K562 (cell line): ENCODE results near the gene ABHD3. TPM values are rescaled to one million over a fixed set of nuclear protein-coding genes. Genes with fewer than 3 reads are reported as not detected.

Experiments
- ELF2 ChIP-seq: fragments of 250-450 bp; sonication (Bioruptor Pico); IDR thresholded peaks from 2 replicates; pipeline ENCODE4 v1.5.0; 2021; ENCODE audit warnings: mild to moderate bottlenecking
- HDAC1 ChIP-seq, 2 experiments: fragments of 450-650 bp; IDR thresholded peaks; 2 replicates each; pipeline ENCODE4 v1.6.1; 2016 to 2017; ENCODE audit warnings: inconsistent platforms in 1 of 2, mild to moderate bottlenecking in 1 of 2, moderate library complexity in 1 of 2
- HDAC3 ChIP-seq: fragments of 450-650 bp; IDR thresholded peaks from 2 replicates; pipeline ENCODE4 v1.6.1; 2018; ENCODE audit warnings: borderline replicate concordance, mild to moderate bottlenecking, moderate library complexity; ENCODE audit not compliant: partially characterized antibody
- NFATC3 ChIP-seq: fragments of 450-650 bp; IDR thresholded peaks from 2 replicates; pipeline ENCODE4 v1.6.1; 2017; ENCODE audit warnings: mild to moderate bottlenecking
- PHF8 ChIP-seq: fragments of 200-600 bp; sonication (generic); IDR thresholded peaks from 2 replicates; pipeline ENCODE4 v1.6.1; 2012; ENCODE audit warnings: mixed run types, mild to moderate bottlenecking, inconsistent platforms, low read length, moderate library complexity, borderline replicate concordance
- PHTF2 ChIP-seq: fragments of 250-450 bp; sonication (Bioruptor Pico); IDR thresholded peaks from 2 replicates; pipeline ENCODE4 v1.5.0; 2021; ENCODE audit warnings: mild to moderate bottlenecking
- RCOR1 ChIP-seq, 2 experiments: IDR thresholded peaks; 2 replicates each; pipeline ENCODE4 v1.6.1; 2012; ENCODE audit warnings: low read depth in 2 of 2, low read length in 2 of 2, borderline replicate concordance in 1 of 2, improper control_type of control experiment in 1 of 2
- TBP ChIP-seq: optimal IDR thresholded peaks from 2 replicates; pipeline ENCODE3; 2011; ENCODE audit warnings: low read depth, low read length, improper control_type of control experiment
- ZNF436 ChIP-seq: fragments of 250-450, 450-650 bp; sonication (Bioruptor Pico); formaldehyde crosslinking; IDR thresholded peaks from 2 replicates; pipeline ENCODE4 v1.7.0; 2020; ENCODE audit warnings: mild to moderate bottlenecking
- polyA plus RNA-seq, 8 experiments: library from polyadenylated mRNA; depleted of rRNA in 4 of 8; stranded (reverse) in 5 of 8; unstranded in 3 of 8; fragments of >200 nt; fragmentation: Nextera tagmentation in 2 of 8; fragmentation: Illumina TruSeq in 1 of 8; extraction: Ambion mirVana in 2 of 8; extraction: Trizol in 1 of 8; gene quantifications; 2 replicates each; pipeline versions ENCODE4 v1.2.1 to v1.2.3, GENCODE V29; 2011 to 2014; ENCODE audit warnings: inconsistent platforms in 1 of 8, missing spikeins in 1 of 8
- total RNA-seq, 7 experiments: library from RNA; depleted of rRNA in 6 of 7; stranded (reverse); fragments of >200 nt in 6 of 7; fragmentation: Illumina TruSeq in 2 of 7; extraction: Trizol in 2 of 7; gene quantifications; 2 replicates each; pipeline versions ENCODE4 v1.2.1 to v1.2.3, GENCODE V29; 2011 to 2021; ENCODE audit warnings: low replicate concordance in 1 of 7
- TF ChIP-seq, protein P1 (sequence below), 2 experiments: fragments of 450-650 bp in 1 of 2; sonication (generic) in 1 of 2; formaldehyde crosslinking in 1 of 2; IDR thresholded peaks; 2 replicates each; pipeline versions ENCODE4 v1.7.1 to v1.9.0; 2016 to 2022; ENCODE audit warnings: inconsistent platforms in 1 of 2, mild to moderate bottlenecking in 1 of 2, missing genetic modification reagents in 1 of 2
- TF ChIP-seq, protein P2 (sequence below): sonication (generic); formaldehyde crosslinking; IDR thresholded peaks from 2 replicates; pipeline ENCODE4 v1.8.0; 2023; ENCODE audit warnings: mild to moderate bottlenecking, missing genetic modification reagents

Gene ABHD3
- total and polyA plus RNA-seq, 9 of the 15 experiments (the other 6 are each of a cell fraction or from before 2014, with no cell fraction given) = 6.3 to 38.8 (median 19.4) TPM

DNA sequence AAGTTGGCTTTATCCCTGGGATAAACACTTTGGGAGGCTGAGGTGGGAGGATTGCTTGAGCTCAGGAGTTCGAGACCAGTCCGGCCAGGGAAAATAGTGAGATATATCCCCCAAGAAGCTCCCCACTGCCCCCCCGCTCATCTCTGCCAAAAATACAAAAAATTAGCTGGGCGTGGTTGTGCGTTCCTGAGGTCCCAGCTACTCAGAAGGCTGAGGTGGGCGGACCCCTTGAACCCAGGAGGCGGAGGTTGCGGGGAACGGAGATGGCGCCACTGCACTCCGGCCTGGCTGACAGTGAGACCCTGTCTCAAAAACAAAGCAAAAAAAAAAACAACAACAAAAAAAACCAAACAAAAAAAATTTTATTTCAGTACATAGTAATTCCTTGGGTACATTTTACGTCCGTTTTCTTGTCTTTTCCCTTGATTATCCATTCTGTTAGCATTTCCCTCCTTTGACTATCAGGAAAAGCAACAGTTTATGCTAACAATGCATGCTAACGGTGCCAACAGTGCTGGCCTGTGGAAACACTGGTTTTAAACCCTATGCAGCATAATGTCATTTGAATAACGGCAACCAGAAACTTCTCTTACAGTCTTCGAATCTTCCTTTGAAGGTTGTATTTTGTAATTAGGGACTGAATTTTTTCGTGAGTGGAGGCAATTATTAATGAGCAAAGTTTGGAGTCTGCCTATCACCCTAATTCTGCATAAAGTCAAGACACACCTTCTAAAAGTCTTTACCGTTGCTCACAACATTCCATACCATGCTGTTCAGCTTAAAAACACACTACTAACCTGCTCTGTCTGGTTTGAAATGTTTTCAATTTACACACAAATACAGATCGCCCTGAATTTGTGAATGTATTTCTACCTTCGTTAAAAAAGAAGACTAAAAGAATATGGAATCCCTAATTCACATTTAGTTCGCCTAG is 35.3 kb upstream of the ABHD3 start (continued):
- TF ChIP-seq, protein P1, sequence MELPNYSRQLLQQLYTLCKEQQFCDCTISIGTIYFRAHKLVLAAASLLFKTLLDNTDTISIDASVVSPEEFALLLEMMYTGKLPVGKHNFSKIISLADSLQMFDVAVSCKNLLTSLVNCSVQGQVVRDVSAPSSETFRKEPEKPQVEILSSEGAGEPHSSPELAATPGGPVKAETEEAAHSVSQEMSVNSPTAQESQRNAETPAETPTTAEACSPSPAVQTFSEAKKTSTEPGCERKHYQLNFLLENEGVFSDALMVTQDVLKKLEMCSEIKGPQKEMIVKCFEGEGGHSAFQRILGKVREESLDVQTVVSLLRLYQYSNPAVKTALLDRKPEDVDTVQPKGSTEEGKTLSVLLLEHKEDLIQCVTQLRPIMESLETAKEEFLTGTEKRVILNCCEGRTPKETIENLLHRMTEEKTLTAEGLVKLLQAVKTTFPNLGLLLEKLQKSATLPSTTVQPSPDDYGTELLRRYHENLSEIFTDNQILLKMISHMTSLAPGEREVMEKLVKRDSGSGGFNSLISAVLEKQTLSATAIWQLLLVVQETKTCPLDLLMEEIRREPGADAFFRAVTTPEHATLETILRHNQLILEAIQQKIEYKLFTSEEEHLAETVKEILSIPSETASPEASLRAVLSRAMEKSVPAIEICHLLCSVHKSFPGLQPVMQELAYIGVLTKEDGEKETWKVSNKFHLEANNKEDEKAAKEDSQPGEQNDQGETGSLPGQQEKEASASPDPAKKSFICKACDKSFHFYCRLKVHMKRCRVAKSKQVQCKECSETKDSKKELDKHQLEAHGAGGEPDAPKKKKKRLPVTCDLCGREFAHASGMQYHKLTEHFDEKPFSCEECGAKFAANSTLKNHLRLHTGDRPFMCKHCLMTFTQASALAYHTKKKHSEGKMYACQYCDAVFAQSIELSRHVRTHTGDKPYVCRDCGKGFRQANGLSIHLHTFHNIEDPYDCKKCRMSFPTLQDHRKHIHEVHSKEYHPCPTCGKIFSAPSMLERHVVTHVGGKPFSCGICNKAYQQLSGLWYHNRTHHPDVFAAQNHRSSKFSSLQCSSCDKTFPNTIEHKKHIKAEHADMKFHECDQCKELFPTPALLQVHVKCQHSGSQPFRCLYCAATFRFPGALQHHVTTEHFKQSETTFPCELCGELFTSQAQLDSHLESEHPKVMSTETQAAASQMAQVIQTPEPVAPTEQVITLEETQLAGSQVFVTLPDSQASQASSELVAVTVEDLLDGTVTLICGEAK (IDR thresholded peaks at IDR 0.05) = peak; percentile 65
- TF ChIP-seq, protein P1 (CRISPR knock-in tag; IDR thresholded peaks at IDR 0.05) = no peak
- TF ChIP-seq ELF2 (CRISPR knock-in tag) = 0 out of 2 replicates have a peak, but pooled peaks have one; percentile 28
- TF ChIP-seq PHF8 = peak; percentile 21; the same call in 1 of the 2 replicates
- no peak for TF ChIP-seq PHTF2 (CRISPR knock-in tag)
- TF ChIP-seq ZNF436 (CRISPR knock-in tag) = no peak
- TF ChIP-seq NFATC3 = 0 out of 2 replicates have a peak, but pooled peaks have one; percentile 62
- 0 out of 4 replicates have a peak, but pooled peaks of 1 of the 2 experiments have one; percentile 18 for TF ChIP-seq HDAC1 (IDR thresholded peaks at IDR 0.05)
- peak; percentile 52 for TF ChIP-seq HDAC3
- TF ChIP-seq, protein P2, sequence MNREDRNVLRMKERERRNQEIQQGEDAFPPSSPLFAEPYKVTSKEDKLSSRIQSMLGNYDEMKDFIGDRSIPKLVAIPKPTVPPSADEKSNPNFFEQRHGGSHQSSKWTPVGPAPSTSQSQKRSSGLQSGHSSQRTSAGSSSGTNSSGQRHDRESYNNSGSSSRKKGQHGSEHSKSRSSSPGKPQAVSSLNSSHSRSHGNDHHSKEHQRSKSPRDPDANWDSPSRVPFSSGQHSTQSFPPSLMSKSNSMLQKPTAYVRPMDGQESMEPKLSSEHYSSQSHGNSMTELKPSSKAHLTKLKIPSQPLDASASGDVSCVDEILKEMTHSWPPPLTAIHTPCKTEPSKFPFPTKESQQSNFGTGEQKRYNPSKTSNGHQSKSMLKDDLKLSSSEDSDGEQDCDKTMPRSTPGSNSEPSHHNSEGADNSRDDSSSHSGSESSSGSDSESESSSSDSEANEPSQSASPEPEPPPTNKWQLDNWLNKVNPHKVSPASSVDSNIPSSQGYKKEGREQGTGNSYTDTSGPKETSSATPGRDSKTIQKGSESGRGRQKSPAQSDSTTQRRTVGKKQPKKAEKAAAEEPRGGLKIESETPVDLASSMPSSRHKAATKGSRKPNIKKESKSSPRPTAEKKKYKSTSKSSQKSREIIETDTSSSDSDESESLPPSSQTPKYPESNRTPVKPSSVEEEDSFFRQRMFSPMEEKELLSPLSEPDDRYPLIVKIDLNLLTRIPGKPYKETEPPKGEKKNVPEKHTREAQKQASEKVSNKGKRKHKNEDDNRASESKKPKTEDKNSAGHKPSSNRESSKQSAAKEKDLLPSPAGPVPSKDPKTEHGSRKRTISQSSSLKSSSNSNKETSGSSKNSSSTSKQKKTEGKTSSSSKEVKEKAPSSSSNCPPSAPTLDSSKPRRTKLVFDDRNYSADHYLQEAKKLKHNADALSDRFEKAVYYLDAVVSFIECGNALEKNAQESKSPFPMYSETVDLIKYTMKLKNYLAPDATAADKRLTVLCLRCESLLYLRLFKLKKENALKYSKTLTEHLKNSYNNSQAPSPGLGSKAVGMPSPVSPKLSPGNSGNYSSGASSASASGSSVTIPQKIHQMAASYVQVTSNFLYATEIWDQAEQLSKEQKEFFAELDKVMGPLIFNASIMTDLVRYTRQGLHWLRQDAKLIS (CRISPR knock-in tag) = no peak
- peak; percentile 31 for TF ChIP-seq TBP
- 0 out of 4 replicates have a peak, but pooled peaks of 1 of the 2 experiments have one; percentile 47 for TF ChIP-seq RCOR1 (IDR thresholded peaks at IDR 0.05; ENCODE audit: borderline replicate concordance in 1 of 2, low read depth in 2 of 2, low read length in 2 of 2)
